DOHH2 (cell line): ENCODE measurements around the gene PLA1A.

Experiments
- H3F3A ChIP-seq: fragments of 200-600 bp; sonication (generic), shearing (Covaris generic); 2 replicates; pipeline ENCODE4 v1.6.0; 2016; ENCODE audit warnings: antibody characterized with exemption, mild to moderate bottlenecking; ENCODE audit not compliant: control insufficient read depth, insufficient read depth
- H3K27ac ChIP-seq: fragments of 200-600 bp; sonication (generic); 2 replicates; pipeline ENCODE4 v1.5.1; 2014; ENCODE audit warnings: low read depth, mild to moderate bottlenecking, low read length, moderate library complexity
- H3K27me3 ChIP-seq: fragments of 200-600 bp; sonication (generic); 2 replicates; pipeline ENCODE4 v1.6.1; 2014; ENCODE audit warnings: mild to moderate bottlenecking, low read length, mixed read lengths; ENCODE audit not compliant: control insufficient read depth
- H3K36me3 ChIP-seq: fragments of 200-600 bp; sonication (generic); 2 replicates; pipeline ENCODE4 v1.6.1; 2014; ENCODE audit warnings: mild to moderate bottlenecking, low read length, moderate library complexity, mixed read lengths; ENCODE audit not compliant: control insufficient read depth
- H3K4me1 ChIP-seq: fragments of 200-600 bp; sonication (generic); 2 replicates; pipeline ENCODE4 v1.6.1; 2014; ENCODE audit warnings: mild to moderate bottlenecking, low read length, mixed read lengths; ENCODE audit not compliant: control insufficient read depth
- H3K4me2 ChIP-seq: fragments of 200-600 bp; sonication (generic); 2 replicates; pipeline ENCODE4 v1.6.0; 2014; ENCODE audit warnings: mild to moderate bottlenecking, low read length, moderate library complexity
- H3K4me3 ChIP-seq: fragments of 200-600 bp; sonication (generic); 2 replicates; pipeline ENCODE4 v1.5.1; 2014; ENCODE audit warnings: mild to moderate bottlenecking, low read length, mixed read lengths
- H3K79me2 ChIP-seq: fragments of 200-600 bp; sonication (generic); 2 replicates; pipeline ENCODE4 v1.6.1; 2014; ENCODE audit warnings: mild to moderate bottlenecking, low read length, mixed read lengths; ENCODE audit not compliant: control insufficient read depth
- H3K9me2 ChIP-seq: fragments of 200-600 bp; sonication (generic); replicated peaks from 2 replicates; pipeline ENCODE4 v1.6.1; 2014; ENCODE audit warnings: mild to moderate bottlenecking, low read length, mixed read lengths; ENCODE audit not compliant: control insufficient read depth
- H3K9me3 ChIP-seq: fragments of 200-600 bp; sonication (generic); 2 replicates; pipeline ENCODE4 v1.6.1; 2014; ENCODE audit warnings: antibody characterized with exemption, low read length, mixed read lengths; ENCODE audit not compliant: control insufficient read depth, insufficient read depth
- H4K20me1 ChIP-seq: fragments of 200-600 bp; sonication (generic); 2 replicates; pipeline ENCODE4 v1.6.0; 2014; ENCODE audit warnings: low read depth, mild to moderate bottlenecking, antibody characterized with exemption, low read length, moderate library complexity; ENCODE audit not compliant: control insufficient read depth, insufficient read depth
- CTCF ChIP-seq: fragments of 200-600 bp; sonication (generic); IDR thresholded peaks from one replicate; pipeline ENCODE4 v1.5.1; 2014; ENCODE audit warnings: antibody characterized with exemption, mild to moderate bottlenecking, low read depth, low read length; ENCODE audit not compliant: poor library complexity, severe bottlenecking
- EZH2phosphoT487 ChIP-seq: fragments of 200-600 bp; sonication (generic); IDR thresholded peaks from 2 replicates; pipeline ENCODE4 v1.6.1; 2017; ENCODE audit warnings: borderline replicate concordance, mild to moderate bottlenecking, antibody characterized with exemption, low read length, moderate library complexity, mixed read lengths

Gene PLA1A

GRCh38 chr3:119653876-119654275, 56.2 kb downstream of the PLA1A start:
- no peaks in the 10 kb centered on the region for H3K9me3 ChIP-seq
- H3K27ac ChIP-seq = no peak overlapping the region
- H4K20me1 ChIP-seq = no peaks in the 10 kb centered on the region
- no peaks in the 10 kb centered on the region for H3K79me2 ChIP-seq
- no peaks in the 10 kb centered on the region for H3K36me3 ChIP-seq
- H3K9me2 ChIP-seq = no peaks in the 10 kb centered on the region
- no peaks in the 10 kb centered on the region for H3F3A ChIP-seq
- H3K27me3 ChIP-seq = no peaks in the 10 kb centered on the region
- no peak overlapping the region for H3K4me2 ChIP-seq
- TF ChIP-seq EZH2phosphoT487 (no peak), CTCF (no peak)
- no peaks in the 10 kb centered on the region; the same call in 1 of the 2 replicates for H3K4me1 ChIP-seq
- no peak overlapping the region for H3K4me3 ChIP-seq

- H4K20me1 ChIP-seq = no peaks in the 10 kb centered on the region
- no peaks in the 10 kb centered on the region for H3K9me2 ChIP-seq
- H3K4me1 ChIP-seq = no peaks in the 10 kb centered on the region; the same call in 1 of the 2 replicates
- H3K9me3 ChIP-seq = no peaks in the 10 kb centered on the region
- H3K27ac ChIP-seq = no peak overlapping the region
- no peaks in the 10 kb centered on the region for H3K79me2 ChIP-seq
- no peak overlapping the region for H3K4me2 ChIP-seq
- no peak overlapping the region for H3K4me3 ChIP-seq
- H3K27me3 ChIP-seq = no peaks in the 10 kb centered on the region
- H3K36me3 ChIP-seq = no peaks in the 10 kb centered on the region
- no peak for TF ChIP-seq EZH2phosphoT487
- H3F3A ChIP-seq = no peaks in the 10 kb centered on the region
Measured at GRCh38 chr3:119657887-119658702, 60.4 kb downstream of the PLA1A start.

- Histone ChIP-seq H3K27ac (no peak overlapping the region), H3K4me1 (no peaks in the 10 kb centered on the region; the same call in 1 of the 2 replicates)
Measured at GRCh38 chr3:119658994-119659393, 61.3 kb downstream of the PLA1A start.

More at GRCh38 chr3:119658994-119659393, 61.3 kb downstream of the PLA1A start:
- no peaks in the 10 kb centered on the region for H3F3A ChIP-seq
- H3K9me3 ChIP-seq = no peaks in the 10 kb centered on the region
- H3K36me3 ChIP-seq = no peaks in the 10 kb centered on the region
- H3K27me3 ChIP-seq = no peaks in the 10 kb centered on the region
- no peak overlapping the region for H3K4me2 ChIP-seq
- no peak overlapping the region for H3K4me3 ChIP-seq
- H3K79me2 ChIP-seq = no peaks in the 10 kb centered on the region
- no peaks in the 10 kb centered on the region for H3K9me2 ChIP-seq
- no peaks in the 10 kb centered on the region for H4K20me1 ChIP-seq
- TF ChIP-seq CTCF = no peak
- TF ChIP-seq EZH2phosphoT487 = no peak
